Measurements from ENCODE around the gene HOXD11.
A peak's percentile ranks its signal among the peaks of the same experiment; 100 is the strongest.

Gene HOXD11

GRCh38 chr2:176093145-176093897 is 13.8 kb upstream of the HOXD11 start:
- DNase-seq (ENCODE audit: low read depth) = no peak

- DNase-seq (ENCODE audit: low read depth) = no peak
Observed at GRCh38 chr2:176093898-176094249, 13.2 kb upstream of the HOXD11 start.

- DNase-seq (ENCODE audit: low read depth) = no peak
Observed at GRCh38 chr2:176094349-176094748, 12.7 kb upstream of the HOXD11 start.

- no peak for DNase-seq (ENCODE audit: low read depth)
Observed at GRCh38 chr2:176095421-176095820, 11.7 kb upstream of the HOXD11 start.

- no peak for DNase-seq (ENCODE audit: low read depth)
Observed at GRCh38 chr2:176096243-176096985, 10.7 kb upstream of the HOXD11 start.

GRCh38 chr2:176096986-176097819 is 9.9 kb upstream of the HOXD11 start:
- DNase-seq (ENCODE audit: low read depth) = peak; percentile 51

- DNase-seq (ENCODE audit: low read depth) = no peak
Observed at GRCh38 chr2:176097820-176098365, 9.2 kb upstream of the HOXD11 start.

- no peak for DNase-seq (ENCODE audit: low read depth)
Observed at GRCh38 chr2:176098366-176099158, 8.5 kb upstream of the HOXD11 start.

GRCh38 chr2:176099159-176099727 is 7.8 kb upstream of the HOXD11 start:
- no peak for DNase-seq (ENCODE audit: low read depth)

GRCh38 chr2:176099728-176100546 is 7.1 kb upstream of the HOXD11 start, which contains the start of gene HOXD12:
Gene HOXD12, plus strand, starts transcription at chr2:176099795. Its CDS starts 7 bp downstream, at chr2:176099802.
- DNase-seq (ENCODE audit: low read depth) = no peak

- DNase-seq (ENCODE audit: low read depth) = no peak
Observed at GRCh38 chr2:176100547-176101140, 6.4 kb upstream of the HOXD11 start.

- no peak for DNase-seq (ENCODE audit: low read depth)
Observed at GRCh38 chr2:176101216-176101830, 5.8 kb upstream of the HOXD11 start.

GRCh38 chr2:176101842-176102241 is 5.2 kb upstream of the HOXD11 start:
- no peak for DNase-seq (ENCODE audit: low read depth)

- no peak for DNase-seq (ENCODE audit: low read depth)
Observed at GRCh38 chr2:176102309-176102866, 4.7 kb upstream of the HOXD11 start.

GRCh38 chr2:176103194-176103593 is 3.9 kb upstream of the HOXD11 start:
- no peak for DNase-seq (ENCODE audit: low read depth)

GRCh38 chr2:176103742-176104315 is 3.3 kb upstream of the HOXD11 start:
- DNase-seq (ENCODE audit: low read depth) = no peak

GRCh38 chr2:176104316-176105077 is 2.6 kb upstream of the HOXD11 start:
- DNase-seq (ENCODE audit: low read depth) = no peak

Measured in activated T-cell treated with anti-CD3 and anti-CD28 coated beads for 1 hour (primary cell).